H1 (cell line): Measurements from ENCODE around the gene FBXL17. TPM values are rescaled to one million over a fixed set of nuclear protein-coding genes. Genes with fewer than 3 reads are reported as not detected.

Experiments
- CBX5 ChIP-seq: fragments of 300-800, 300-1000 bp; sonication (generic); IDR thresholded peaks from 2 replicates; pipeline ENCODE4 v1.7.1; 2016; ENCODE audit warnings: antibody characterized with exemption, low read length, low read depth
- RNF2 ChIP-seq: fragments of 200-900, 300-1000 bp; sonication (generic); IDR thresholded peaks from 2 replicates; pipeline ENCODE4 v1.7.1; 2016; ENCODE audit warnings: borderline replicate concordance, low read depth, mild to moderate bottlenecking, antibody characterized with exemption, low read length; ENCODE audit not compliant: poor library complexity, severe bottlenecking; ENCODE audit errors: missing control alignments
- SAP30 ChIP-seq: fragments of 300-600 bp; sonication (generic); IDR thresholded peaks from 2 replicates; pipeline ENCODE4 v1.7.1; 2012; ENCODE audit warnings: low read length, moderate library complexity, mild to moderate bottlenecking, inconsistent platforms; ENCODE audit not compliant: insufficient read depth, insufficient replicate concordance
- SRF ChIP-seq: IDR thresholded peaks from 2 replicates; pipeline ENCODE4 v1.6.1; 2011; ENCODE audit warnings: mild to moderate bottlenecking, low read depth, low read length, moderate library complexity
- TAF1 ChIP-seq: IDR thresholded peaks from 2 replicates; pipeline ENCODE4 v1.6.1; 2011; ENCODE audit warnings: mild to moderate bottlenecking, low read depth, low read length
- TCF12 ChIP-seq: IDR thresholded peaks from 2 replicates; pipeline ENCODE4 v1.6.1; 2011; ENCODE audit warnings: low read depth, mild to moderate bottlenecking, low read length
- TEAD4 ChIP-seq: IDR thresholded peaks from 2 replicates; pipeline ENCODE4 v1.6.1; 2012; ENCODE audit warnings: low read depth, low read length, inconsistent platforms, mixed read lengths
- polyA plus RNA-seq, 7 experiments: library from polyadenylated mRNA; depleted of rRNA in 3 of 7; stranded (reverse) in 5 of 7; unstranded in 2 of 7; fragments of >200 nt in 5 of 7; fragments of 200-250 nt in 2 of 7; gene quantifications; 1 replicate in 5 of 7; 2 replicates in 1 of 7; 4 replicates in 1 of 7; pipeline versions ENCODE4 v1.2.1 to v1.2.3, GENCODE V29; 2011 to 2013; ENCODE audit warnings: missing spikeins in 2 of 7, mixed read lengths in 2 of 7
- total RNA-seq: library from RNA; stranded (reverse); fragmentation: NEBNext Ultra II Directional; extraction: Animal tissue kit (Norgen Biotek cat#: 25700); gene quantifications from 2 replicates; pipeline ENCODE4 v1.2.1, GENCODE V29; 2021

The FBXL17 gene
- total and polyA plus RNA-seq, 2 of the 8 experiments (the other 6 are each of a cell fraction or from before 2014, with no cell fraction given), result 0.35 to 4.3 TPM

DNA sequence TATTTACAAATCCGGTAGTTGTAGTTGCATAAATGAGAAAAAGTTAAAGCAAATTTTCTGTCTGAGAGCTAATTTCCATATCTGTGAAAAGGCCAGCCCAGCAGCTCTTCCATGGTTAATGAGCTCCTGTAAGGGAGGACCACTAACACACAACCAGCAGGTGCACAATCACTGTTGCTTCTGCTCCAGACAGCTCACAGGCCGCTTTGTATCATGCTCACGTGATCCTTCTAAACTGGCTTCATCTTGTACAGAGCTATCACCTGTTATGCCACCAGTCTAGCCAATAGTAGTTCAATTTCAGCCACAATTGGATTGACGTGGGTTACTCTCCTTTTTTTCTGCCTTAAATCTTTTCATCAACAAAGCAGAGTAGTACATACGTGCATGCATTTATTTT, 38.3 kb upstream of the FBXL17 start (continued):
- TF ChIP-seq SRF, result no peak
- no peak for TF ChIP-seq RNF2
- no peak for TF ChIP-seq TAF1
- no peak for TF ChIP-seq CBX5
- TF ChIP-seq SAP30, result no peak
- TF ChIP-seq TCF12, result no peak
- TF ChIP-seq TEAD4, result no peak
- TF ChIP-seq, all 59 proteins: peak for 0
